Mesothelial cell of epicardium (in vitro differentiated cells): ENCODE data around the gene KMT2C. TPM values are rescaled to one million over a fixed set of nuclear protein-coding genes. Genes with fewer than 3 reads are reported as not detected.
"Not testable (repeated sequence)": the region's sequence is repeated elsewhere in the genome, so short reads cannot be mapped to it uniquely, and the experiment has no call there.

Experiments
- DNase-seq, 2 experiments: peaks; one replicate each; pipeline ENCODE4 v3.0.0; 2021; ENCODE audit warnings: low spot score in 2 of 2; ENCODE audit not compliant: unreplicated experiment in 2 of 2
- H3K27ac Mint-ChIP-seq: 2 replicates; pipeline ENCODE4 v1.8.0; 2021; ENCODE audit warnings: mixed read lengths
- H3K27me3 Mint-ChIP-seq: 2 replicates; pipeline ENCODE4 v1.8.0; 2021; ENCODE audit warnings: low read depth, mixed read lengths
- H3K36me3 Mint-ChIP-seq: 2 replicates; pipeline ENCODE4 v1.8.0; 2021; ENCODE audit warnings: mixed read lengths
- H3K4me1 Mint-ChIP-seq: 2 replicates; pipeline ENCODE4 v1.8.0; 2021; ENCODE audit warnings: mixed read lengths
- H3K4me3 Mint-ChIP-seq: 2 replicates; pipeline ENCODE4 v1.8.0; 2021; ENCODE audit warnings: mild to moderate bottlenecking, moderate library complexity, mixed read lengths
- H3K9me3 Mint-ChIP-seq: 2 replicates; pipeline ENCODE4 v1.8.0; 2021; ENCODE audit warnings: mixed read lengths
- total RNA-seq: library from RNA; stranded (reverse); gene quantifications from 3 replicates; pipeline ENCODE4 v1.2.1, GENCODE V29; 2021
- TF ChIP-seq, protein P1 (sequence below): fragments of 200-600 bp; sonication (generic); IDR thresholded peaks from one replicate; pipeline ENCODE4 v1.5.0; 2021; ENCODE audit warnings: antibody characterized with exemption; ENCODE audit not compliant: unreplicated experiment

KMT2C gene
- total RNA-seq, 1 donor from 2014 or later: 108 TPM

DNA sequence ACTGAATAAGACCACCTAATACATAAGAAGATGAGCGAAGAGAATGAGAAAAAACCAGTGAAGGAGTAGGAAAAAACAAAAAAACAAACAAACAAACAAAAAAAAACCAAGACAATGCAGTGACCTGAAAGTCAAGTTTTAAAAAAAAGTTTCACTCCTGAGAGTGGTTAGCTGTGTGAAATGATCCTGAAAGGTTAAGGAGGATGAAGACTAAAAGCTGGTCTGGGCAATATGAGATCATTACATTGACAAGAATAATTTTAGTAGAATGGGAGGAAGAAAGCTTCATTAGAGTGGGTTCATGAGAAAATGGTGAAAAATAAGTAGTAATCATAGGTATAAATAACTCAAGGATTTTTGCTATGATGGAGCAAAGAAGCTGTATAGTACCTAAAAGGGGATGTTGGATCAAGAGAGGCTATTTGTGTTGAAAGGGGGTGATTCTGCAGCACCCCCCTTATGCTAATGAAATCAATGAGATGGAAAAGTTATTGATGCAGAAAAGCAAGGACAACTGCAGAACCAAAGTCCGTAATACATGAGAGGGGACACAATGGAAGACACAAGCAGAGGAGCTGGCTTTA, 80.2 kb downstream of the KMT2C start:
- no peak for DNase-seq
- H3K27ac Mint-ChIP-seq: peak overlapping the region; percentile 52
- no peak overlapping the region for H3K4me3 Mint-ChIP-seq
- H3K4me1 Mint-ChIP-seq: no peaks in the 10 kb centered on the region
- TF ChIP-seq, protein P1, sequence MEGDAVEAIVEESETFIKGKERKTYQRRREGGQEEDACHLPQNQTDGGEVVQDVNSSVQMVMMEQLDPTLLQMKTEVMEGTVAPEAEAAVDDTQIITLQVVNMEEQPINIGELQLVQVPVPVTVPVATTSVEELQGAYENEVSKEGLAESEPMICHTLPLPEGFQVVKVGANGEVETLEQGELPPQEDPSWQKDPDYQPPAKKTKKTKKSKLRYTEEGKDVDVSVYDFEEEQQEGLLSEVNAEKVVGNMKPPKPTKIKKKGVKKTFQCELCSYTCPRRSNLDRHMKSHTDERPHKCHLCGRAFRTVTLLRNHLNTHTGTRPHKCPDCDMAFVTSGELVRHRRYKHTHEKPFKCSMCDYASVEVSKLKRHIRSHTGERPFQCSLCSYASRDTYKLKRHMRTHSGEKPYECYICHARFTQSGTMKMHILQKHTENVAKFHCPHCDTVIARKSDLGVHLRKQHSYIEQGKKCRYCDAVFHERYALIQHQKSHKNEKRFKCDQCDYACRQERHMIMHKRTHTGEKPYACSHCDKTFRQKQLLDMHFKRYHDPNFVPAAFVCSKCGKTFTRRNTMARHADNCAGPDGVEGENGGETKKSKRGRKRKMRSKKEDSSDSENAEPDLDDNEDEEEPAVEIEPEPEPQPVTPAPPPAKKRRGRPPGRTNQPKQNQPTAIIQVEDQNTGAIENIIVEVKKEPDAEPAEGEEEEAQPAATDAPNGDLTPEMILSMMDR: no peak
- no peaks in the 10 kb centered on the region for H3K27me3 Mint-ChIP-seq
- peaks cover 10% of the 10 kb centered on the region for H3K9me3 Mint-ChIP-seq
- peaks cover 44% of the 10 kb centered on the region for H3K36me3 Mint-ChIP-seq

DNA sequence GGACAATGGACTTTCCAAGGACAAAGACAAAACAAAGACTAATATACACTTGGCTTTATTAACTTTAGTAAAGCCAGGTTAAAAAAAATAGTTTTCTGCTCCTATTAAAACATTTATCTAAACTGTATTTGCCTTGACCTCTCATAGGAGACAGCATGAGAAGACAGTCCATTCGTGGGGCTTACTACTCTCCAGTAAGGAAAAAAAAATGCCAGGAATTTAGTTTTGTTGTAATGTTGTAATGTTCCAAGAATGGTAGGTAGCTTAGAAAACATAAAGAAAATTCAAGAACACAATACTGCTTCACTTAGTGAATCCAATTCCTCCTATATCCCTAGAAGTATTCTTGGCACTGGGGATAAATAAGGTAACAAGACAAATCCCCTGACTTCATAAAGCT, 81.7 kb downstream of the KMT2C start:
- Mint-ChIP-seq H3K27ac (peak overlapping the region; percentile 44), H3K4me3 (no peak overlapping the region), H3K9me3 (peaks cover 14% of the 10 kb centered on the region), H3K4me1 (no peaks in the 10 kb centered on the region), H3K36me3 (peaks cover 52% of the 10 kb centered on the region), H3K27me3 (no peaks in the 10 kb centered on the region)
- no peak for DNase-seq
- TF ChIP-seq, protein P1: no peak

DNA sequence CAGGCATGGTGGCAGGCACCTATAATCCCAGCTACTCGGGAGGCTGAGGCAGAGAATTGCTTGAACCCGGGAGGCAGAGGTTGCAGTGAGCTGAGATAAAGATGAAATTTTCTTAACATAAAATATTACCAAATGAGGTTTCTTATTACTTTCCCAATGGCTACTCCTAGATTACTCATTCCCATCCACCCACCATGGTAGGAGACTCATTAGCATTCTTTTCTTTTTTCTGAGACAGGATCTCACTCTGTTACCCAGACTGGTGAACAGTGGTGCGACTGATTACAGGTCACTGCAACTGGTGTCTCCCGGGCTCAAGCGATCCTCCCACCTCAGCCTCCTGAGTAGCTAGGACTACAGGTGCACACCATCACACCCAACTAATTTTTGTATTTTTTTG, 82.5 kb downstream of the KMT2C start:
- peaks cover 58% of the 10 kb centered on the region for H3K36me3 Mint-ChIP-seq
- DNase-seq, H3K4me3 Mint-ChIP-seq: not testable (repeated sequence)

DNA sequence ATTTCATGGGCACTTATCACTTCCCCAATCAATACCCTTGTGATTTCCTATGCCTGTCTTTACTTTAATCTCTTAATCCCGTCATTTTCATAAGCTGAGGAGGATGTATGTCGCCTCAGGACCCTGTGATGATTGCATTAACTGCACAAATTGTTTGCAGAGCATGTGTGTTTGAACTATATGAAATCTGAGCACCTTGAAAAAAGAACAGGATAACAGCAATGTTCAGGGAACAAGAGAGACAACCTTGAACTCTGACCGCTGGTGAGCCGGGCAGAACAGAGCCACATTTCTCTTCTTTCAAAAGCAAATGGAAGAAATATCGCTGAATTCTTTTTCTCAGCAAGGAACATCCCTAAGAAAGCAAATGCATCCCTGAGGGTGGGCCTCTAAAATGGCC, 84.1 kb downstream of the KMT2C start:
- not testable (repeated sequence) for DNase-seq, H3K4me1 Mint-ChIP-seq, H3K27ac Mint-ChIP-seq, H3K4me3 Mint-ChIP-seq, H3K27me3 Mint-ChIP-seq
- Mint-ChIP-seq H3K9me3 (peaks cover 32% of the 10 kb centered on the region), H3K36me3 (peaks cover 69% of the 10 kb centered on the region)

More for the DNA sequence above, 82.5 kb downstream of the KMT2C start:
- H3K27me3 Mint-ChIP-seq, H3K4me1 Mint-ChIP-seq, H3K27ac Mint-ChIP-seq: not testable (repeated sequence)
- peaks cover 20% of the 10 kb centered on the region for H3K9me3 Mint-ChIP-seq

DNA sequence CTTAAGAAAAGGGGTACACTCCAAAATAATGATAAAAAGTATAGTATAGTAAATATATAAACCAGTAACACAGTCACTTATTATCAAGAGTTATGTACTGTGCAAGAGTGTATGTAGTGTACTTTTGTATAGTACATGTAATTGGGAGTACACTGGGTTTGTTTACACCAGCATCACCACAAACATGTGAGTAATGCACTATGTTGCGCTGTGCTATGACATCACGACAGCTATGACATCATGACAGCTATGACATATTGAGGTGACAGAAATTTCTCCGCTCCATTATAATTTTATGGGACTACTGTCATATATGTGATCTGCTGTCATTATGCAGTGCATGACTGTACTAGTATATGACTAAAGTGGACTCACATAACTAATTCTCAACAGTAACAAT, 84.6 kb downstream of the KMT2C start:
- H3K9me3 Mint-ChIP-seq: peaks cover 34% of the 10 kb centered on the region

DNA sequence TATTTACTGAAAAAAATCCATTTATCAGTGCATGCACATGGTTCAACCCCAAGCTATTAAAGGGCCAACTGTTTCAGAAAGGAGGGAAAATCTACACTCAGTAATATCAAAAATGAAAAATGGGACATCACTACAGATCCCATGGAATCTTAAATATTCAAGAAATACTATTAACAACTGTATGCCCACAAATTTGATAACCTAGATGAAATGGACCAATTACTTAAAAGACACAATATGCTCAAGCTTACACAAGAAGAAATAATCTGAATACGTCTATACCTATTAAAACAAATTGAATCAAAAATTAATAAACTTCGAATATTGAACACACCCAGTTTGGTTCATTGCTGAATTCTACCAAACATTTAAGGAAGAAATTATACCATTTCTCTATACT, 87.9 kb downstream of the KMT2C start:
- Mint-ChIP-seq H3K4me3 (no peak overlapping the region), H3K9me3 (peaks cover 37% of the 10 kb centered on the region), H3K4me1 (peaks cover 4% of the 10 kb centered on the region), H3K36me3 (peaks cover 57% of the 10 kb centered on the region), H3K27ac (no peak overlapping the region), H3K27me3 (no peaks in the 10 kb centered on the region)
- DNase-seq: no peak
- TF ChIP-seq, protein P1: no peak

More for the DNA sequence above, 84.6 kb downstream of the KMT2C start:
- no peaks in the 10 kb centered on the region for H3K27me3 Mint-ChIP-seq
- H3K36me3 Mint-ChIP-seq: peaks cover 72% of the 10 kb centered on the region
- H3K4me3 Mint-ChIP-seq: no peak overlapping the region
- no peak overlapping the region for H3K27ac Mint-ChIP-seq
- no peak for DNase-seq
- TF ChIP-seq, protein P1: no peak
- H3K4me1 Mint-ChIP-seq: no peaks in the 10 kb centered on the region

DNA sequence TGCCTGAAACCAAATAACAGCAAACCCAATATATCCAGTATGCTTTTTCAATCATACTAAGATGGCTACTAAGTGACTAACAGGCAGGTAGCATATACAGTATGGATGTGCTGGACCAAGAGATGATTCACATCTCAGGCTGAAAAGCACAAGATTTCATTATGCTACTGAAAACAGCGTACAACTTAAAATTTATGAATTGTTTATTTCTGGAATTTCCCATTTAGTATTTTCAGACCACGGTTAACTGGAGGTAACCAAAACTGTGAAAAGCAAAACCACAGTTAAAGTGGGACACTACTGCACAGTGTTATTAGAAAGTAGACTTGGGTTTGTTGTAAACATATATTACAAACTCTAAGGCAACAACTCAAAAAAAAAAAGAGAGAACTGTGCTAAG, 91.5 kb downstream of the KMT2C start:
- Mint-ChIP-seq H3K9me3 (peaks cover 23% of the 10 kb centered on the region), H3K27ac (no peak overlapping the region), H3K4me3 (no peak overlapping the region), H3K27me3 (no peaks in the 10 kb centered on the region), H3K4me1 (peaks cover 12% of the 10 kb centered on the region), H3K36me3 (peaks cover 32% of the 10 kb centered on the region)
- TF ChIP-seq, protein P1: no peak
- DNase-seq: no peak
